K562 treated with DMSO at 1 percent for 24 hours (cell line): Measurements from ENCODE around the gene TRAPPC13. TPM values are rescaled to one million over a fixed set of nuclear protein-coding genes. Genes with fewer than 3 reads are reported as not detected.

ENCODE experiments used
- total RNA-seq: library from RNA; unstranded; fragments of 300-600 nt; gene quantifications from 2 replicates; pipeline ENCODE4 v1.2.3, GENCODE V29; 2022; ENCODE audit warnings: low read depth; ENCODE audit not compliant: insufficient read depth

The TRAPPC13 gene, protein sequence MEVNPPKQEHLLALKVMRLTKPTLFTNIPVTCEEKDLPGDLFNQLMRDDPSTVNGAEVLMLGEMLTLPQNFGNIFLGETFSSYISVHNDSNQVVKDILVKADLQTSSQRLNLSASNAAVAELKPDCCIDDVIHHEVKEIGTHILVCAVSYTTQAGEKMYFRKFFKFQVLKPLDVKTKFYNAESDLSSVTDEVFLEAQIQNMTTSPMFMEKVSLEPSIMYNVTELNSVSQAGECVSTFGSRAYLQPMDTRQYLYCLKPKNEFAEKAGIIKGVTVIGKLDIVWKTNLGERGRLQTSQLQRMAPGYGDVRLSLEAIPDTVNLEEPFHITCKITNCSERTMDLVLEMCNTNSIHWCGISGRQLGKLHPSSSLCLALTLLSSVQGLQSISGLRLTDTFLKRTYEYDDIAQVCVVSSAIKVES
- total RNA-seq = 10.0 and 11.2 TPM in 2 replicates

DNA sequence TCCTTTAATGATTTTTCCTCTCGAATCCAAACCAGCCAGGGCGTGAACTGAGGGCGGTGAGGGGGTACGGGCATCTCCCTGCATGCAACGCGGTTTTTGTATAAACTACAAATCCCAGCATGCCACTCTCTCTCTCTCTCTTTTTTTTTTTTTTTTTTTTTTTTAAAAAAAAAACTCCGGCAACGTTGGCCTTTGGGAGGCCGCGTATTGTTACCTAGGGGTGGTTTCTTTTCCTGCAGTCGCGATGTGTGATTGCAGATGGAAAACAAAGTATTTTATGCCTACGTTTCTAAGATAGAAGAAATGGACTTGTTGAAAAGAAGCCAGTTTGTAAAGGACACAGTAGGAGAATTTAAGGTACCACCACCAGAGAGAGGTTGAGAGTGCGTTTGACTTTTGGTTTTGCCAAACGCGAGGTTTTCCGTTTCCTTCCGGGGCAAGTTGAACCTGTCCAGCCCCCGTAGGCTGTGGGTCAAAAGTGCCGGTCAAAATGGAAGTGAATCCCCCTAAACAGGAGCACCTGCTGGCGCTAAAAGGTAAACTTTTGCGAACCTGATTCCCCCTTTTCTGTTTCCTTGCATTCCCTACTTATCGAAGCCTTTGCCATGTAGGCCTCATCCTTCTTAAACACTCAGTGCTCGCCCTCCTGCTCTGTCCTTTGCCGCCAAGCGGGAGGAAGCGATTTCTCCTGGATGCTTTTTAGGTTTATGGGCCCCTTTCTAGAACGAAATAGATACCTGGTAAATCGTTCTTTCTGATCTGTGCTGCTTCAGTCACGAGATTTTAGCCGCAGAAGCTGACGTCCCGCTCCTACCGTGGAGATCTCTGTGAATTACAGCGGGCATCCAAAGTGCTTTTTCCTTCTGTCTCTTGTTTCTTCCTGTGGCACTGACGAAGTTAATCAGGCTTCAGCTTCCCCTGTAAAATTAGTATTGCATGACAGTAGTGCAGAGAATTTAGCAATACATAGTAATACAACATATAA lies at the start of gene TRAPPC13, which contains the start of gene SHLD3:
TSS of gene TRAPPC13 (plus strand) at position 457 of the 985 bp plus-strand sequence. CDS start at position 491, 34 bp downstream.
TSS of gene SHLD3 (plus strand) at position 457 of the 985 bp plus-strand sequence. CDS start 4,561 bp downstream, outside the sequence.

DNA sequence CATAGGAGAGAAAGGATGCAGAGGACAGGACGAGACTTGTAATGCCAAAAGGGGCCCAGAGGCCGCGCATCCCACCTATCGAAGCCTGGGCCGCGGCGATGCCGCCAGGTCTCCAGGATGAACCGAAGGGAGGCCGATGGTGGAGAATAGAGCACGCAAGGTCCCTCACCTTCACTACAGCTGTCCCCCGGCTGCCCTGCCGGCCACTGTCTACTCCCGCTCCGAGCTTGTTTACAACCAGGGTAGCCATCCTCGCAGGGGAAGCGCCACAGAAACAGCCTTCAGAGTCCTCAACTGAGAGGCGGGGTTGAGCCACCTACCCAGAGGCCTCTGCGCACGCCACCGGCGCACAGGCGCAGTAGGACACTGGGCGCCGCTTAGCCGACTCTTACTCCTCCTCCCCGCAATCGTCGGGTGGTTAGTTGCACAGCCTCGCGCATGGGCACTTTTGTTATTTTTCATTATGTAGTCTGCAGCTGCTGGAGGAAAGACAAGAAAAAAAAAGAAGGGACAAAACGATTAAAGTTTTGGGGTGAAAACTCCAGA lies 729 bp upstream of the TRAPPC13 start, which contains the start of gene TRIM23:
TSS of gene TRIM23 (minus strand) at position 309 of the 546 bp plus-strand sequence. CDS start at position 250, 59 bp downstream.

Other genes starting within 250 kb of the TRAPPC13 start
- gene ADAMTS6, start 143.1 kb upstream of the TRAPPC13 start, total RNA-seq = 0.95 TPM in 2 replicates
- gene CENPK, start 61.9 kb upstream of the TRAPPC13 start, total RNA-seq = 15.6 and 21.2 TPM in 2 replicates
- gene PPWD1, start 61.7 kb upstream of the TRAPPC13 start, total RNA-seq = 15.2 and 18.0 TPM in 2 replicates
- gene TRIM23, start 694 bp upstream of the TRAPPC13 start, total RNA-seq = 6.4 and 6.6 TPM in 2 replicates
- gene SHLD3, start within 50 bp of the TRAPPC13 start, total RNA-seq = 1.8 and 3.3 TPM in 2 replicates
- 2.4 and 2.8 TPM in 2 replicates for gene SGTB, start 97.1 kb downstream of the TRAPPC13 start, total RNA-seq
- gene NLN, start 97.2 kb downstream of the TRAPPC13 start, total RNA-seq = 9.5 and 10.8 TPM in 2 replicates